Dedifferentiated amniotic fluid mesenchymal stem cell (primary cell): ENCODE data around the gene RUNX2.
"Not testable (repeated sequence)": the region's sequence is repeated elsewhere in the genome, so short reads cannot be mapped to it uniquely, and the experiment has no call there.

Experiments used
- DNase-seq: peaks from one replicate; pipeline ENCODE4 v3.0.0-alpha.2; 2016; ENCODE audit errors: extremely low spot score

The RUNX2 gene

GRCh38 chr6:45555981-45556771, 228.0 kb downstream of the RUNX2 start:
- DNase-seq: peak; percentile 38

GRCh38 chr6:45556828-45557227, 228.7 kb downstream of the RUNX2 start:
- no peak for DNase-seq

- no peak for DNase-seq
Observed at GRCh38 chr6:45557454-45557853, 229.3 kb downstream of the RUNX2 start.

GRCh38 chr6:45558858-45559257, 230.7 kb downstream of the RUNX2 start:
- no peak for DNase-seq

- DNase-seq: not testable (repeated sequence)
Observed at GRCh38 chr6:45560321-45560820, 232.2 kb downstream of the RUNX2 start.

- no peak for DNase-seq
Observed at GRCh38 chr6:45562171-45562570, 234.0 kb downstream of the RUNX2 start.

- no peak for DNase-seq
Observed at GRCh38 chr6:45563041-45563440, 234.9 kb downstream of the RUNX2 start.

- no peak for DNase-seq
Observed at GRCh38 chr6:45563844-45564243, 235.7 kb downstream of the RUNX2 start.

GRCh38 chr6:45566882-45567281, 238.8 kb downstream of the RUNX2 start:
- DNase-seq: peak; percentile 68

GRCh38 chr6:45567879-45568278, 239.7 kb downstream of the RUNX2 start:
- DNase-seq: no peak

- no peak for DNase-seq
Observed at GRCh38 chr6:45568626-45569025, 240.5 kb downstream of the RUNX2 start.

- no peak for DNase-seq
Observed at GRCh38 chr6:45569210-45569945, 241.2 kb downstream of the RUNX2 start.

GRCh38 chr6:45571159-45571558, 243.0 kb downstream of the RUNX2 start:
- DNase-seq: no peak

GRCh38 chr6:45572833-45573232, 244.7 kb downstream of the RUNX2 start:
- DNase-seq: no peak

GRCh38 chr6:45574014-45574461, 245.9 kb downstream of the RUNX2 start:
- no peak for DNase-seq

- DNase-seq: no peak
Observed at GRCh38 chr6:45574885-45575284, 246.8 kb downstream of the RUNX2 start.

GRCh38 chr6:45576648-45577624, 248.8 kb downstream of the RUNX2 start:
- no peak for DNase-seq

GRCh38 chr6:45577836-45578504, 249.8 kb downstream of the RUNX2 start:
- no peak for DNase-seq

GRCh38 chr6:45584127-45584526, 256.0 kb downstream of the RUNX2 start:
- no peak for DNase-seq

GRCh38 chr6:45586216-45587171, 258.4 kb downstream of the RUNX2 start:
- DNase-seq: no peak
